Astrocyte (in vitro differentiated cells and primary cell): ENCODE measurements around the gene CEND1. TPM values are rescaled to one million over a fixed set of nuclear protein-coding genes. Genes with fewer than 3 reads are reported as not detected.

Experiments used
- DNase-seq: peaks from one replicate; pipeline ENCODE4 v3.0.0-alpha.2; 2010; ENCODE audit warnings: low read depth
- FAIRE-seq: peaks from 2 replicates; lab custom pipeline; 2011; peaks lifted over from hg19 to GRCh38; lab: Jason Lieb, UNC
- H2AFZ ChIP-seq: 2 replicates; pipeline ENCODE4 v1.6.0; 2012; ENCODE audit warnings: low read depth, low read length, inconsistent platforms
- H3K27ac ChIP-seq: 2 replicates; pipeline ENCODE4 v1.5.1; 2011; ENCODE audit warnings: low read depth, low read length, inconsistent platforms
- H3K27me3 ChIP-seq: 2 replicates; pipeline ENCODE4 v1.6.0; 2011; ENCODE audit warnings: low read length, inconsistent platforms; ENCODE audit not compliant: insufficient read depth
- H3K36me3 ChIP-seq: 2 replicates; pipeline ENCODE4 v1.5.1; 2011; ENCODE audit warnings: low read length, inconsistent platforms; ENCODE audit not compliant: insufficient read depth
- H3K4me1 ChIP-seq: 2 replicates; pipeline ENCODE4 v1.5.1; 2011; ENCODE audit warnings: low read length, inconsistent platforms; ENCODE audit not compliant: insufficient read depth
- H3K4me2 ChIP-seq: 2 replicates; pipeline ENCODE4 v1.6.0; 2012; ENCODE audit warnings: low read length, inconsistent platforms
- H3K4me3 ChIP-seq: 2 replicates; pipeline ENCODE4 v1.5.1; 2011; ENCODE audit warnings: low read depth, mild to moderate bottlenecking, low read length, inconsistent platforms; ENCODE audit not compliant: insufficient read depth
- H3K79me2 ChIP-seq: 2 replicates; pipeline ENCODE4 v1.6.0; 2012; ENCODE audit warnings: mild to moderate bottlenecking, low read length, inconsistent platforms; ENCODE audit not compliant: insufficient read depth
- H3K9ac ChIP-seq: 2 replicates; pipeline ENCODE4 v1.6.0; 2012; ENCODE audit warnings: mild to moderate bottlenecking, low read length, inconsistent platforms
- H3K9me3 ChIP-seq: 2 replicates; pipeline ENCODE4 v1.5.1; 2012; ENCODE audit warnings: low read depth, mild to moderate bottlenecking, low read length, inconsistent platforms; ENCODE audit not compliant: insufficient read depth
- H4K20me1 ChIP-seq: 2 replicates; pipeline ENCODE4 v1.6.0; 2012; ENCODE audit warnings: low read length, inconsistent platforms; ENCODE audit not compliant: insufficient read depth
- H3K27ac Mint-ChIP-seq: one replicate; pipeline ENCODE4 v1.8.0; 2021; ENCODE audit warnings: mild to moderate bottlenecking, mixed read lengths; ENCODE audit not compliant: unreplicated experiment
- H3K27me3 Mint-ChIP-seq: one replicate; pipeline ENCODE4 v1.8.0; 2021; ENCODE audit warnings: low read depth, mixed read lengths; ENCODE audit not compliant: unreplicated experiment
- H3K36me3 Mint-ChIP-seq: one replicate; pipeline ENCODE4 v1.8.0; 2021; ENCODE audit warnings: low read depth, mixed read lengths; ENCODE audit not compliant: unreplicated experiment
- H3K4me1 Mint-ChIP-seq: one replicate; pipeline ENCODE4 v1.8.0; 2021; ENCODE audit warnings: low read depth, mixed read lengths; ENCODE audit not compliant: unreplicated experiment
- H3K4me3 Mint-ChIP-seq: one replicate; pipeline ENCODE4 v1.8.0; 2021; ENCODE audit warnings: mild to moderate bottlenecking, moderate library complexity, mixed read lengths; ENCODE audit not compliant: unreplicated experiment
- H3K9me3 Mint-ChIP-seq: one replicate; pipeline ENCODE4 v1.8.0; 2021; ENCODE audit warnings: mild to moderate bottlenecking, mixed read lengths; ENCODE audit not compliant: unreplicated experiment
- EZH2 ChIP-seq: IDR thresholded peaks from 2 replicates; pipeline ENCODE4 v1.6.1; 2012; ENCODE audit warnings: mild to moderate bottlenecking, low read length, inconsistent platforms; ENCODE audit not compliant: insufficient read depth
- total RNA-seq: library from RNA; stranded (reverse); gene quantifications from 2 replicates; pipeline ENCODE4 v1.2.1, GENCODE V29; 2021
- TF ChIP-seq, protein P1 (sequence below): IDR thresholded peaks from 2 replicates; pipeline ENCODE4 v1.5.1; 2011; ENCODE audit warnings: low read depth, mild to moderate bottlenecking, inconsistent platforms, low read length, moderate library complexity; ENCODE audit not compliant: insufficient read depth

The CEND1 gene
- total RNA-seq, 1 donor from 2014 or later: 0.59 TPM

DNA sequence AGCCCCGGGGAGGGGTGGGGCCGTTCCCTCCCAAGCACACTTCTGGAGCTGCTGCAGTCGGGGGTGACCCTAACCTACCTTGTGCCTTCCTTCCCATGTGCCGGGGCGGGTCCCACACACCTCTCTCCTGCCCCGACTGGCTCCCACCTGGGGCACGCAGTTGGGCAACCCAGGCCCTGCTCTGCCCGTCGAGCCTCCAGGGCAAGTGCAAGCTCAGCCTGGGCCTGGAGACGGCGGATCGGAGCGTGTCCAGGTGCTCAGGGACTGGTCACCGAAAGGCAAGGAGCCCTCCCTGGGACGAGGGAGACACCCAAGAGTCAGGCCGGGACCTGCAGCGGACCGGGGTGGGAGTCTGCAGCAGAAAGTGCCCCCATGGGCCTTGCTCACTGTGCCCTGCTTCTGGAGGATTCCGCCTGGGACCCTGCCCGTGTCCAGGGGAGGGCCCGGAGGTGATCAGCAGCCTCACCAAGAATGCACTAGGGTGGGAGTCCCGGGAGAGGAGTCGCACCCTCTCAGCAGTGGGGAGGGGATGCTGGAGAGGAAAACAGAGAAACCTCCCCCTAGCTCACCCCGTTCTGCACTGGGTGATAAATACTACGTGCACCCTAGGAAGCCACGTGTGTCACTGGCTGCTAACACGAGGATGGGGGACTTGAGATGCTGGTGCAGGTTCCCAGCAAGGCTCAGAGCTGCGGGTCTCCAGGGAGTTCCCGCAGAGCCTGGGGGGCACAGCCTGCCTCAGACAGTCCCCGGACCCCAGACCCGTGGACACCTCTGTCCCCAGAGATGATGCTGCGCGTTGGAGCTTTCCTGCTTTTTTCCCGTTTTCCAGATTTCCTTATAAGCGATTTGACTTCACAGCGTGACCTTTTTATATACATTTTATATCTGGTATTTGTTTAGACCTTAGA lies 7.4 kb downstream of the CEND1 start:
- FAIRE-seq (no peak), DNase-seq (no peak)
- Histone ChIP-seq H3K4me1 (peaks cover 17% of the 10 kb centered on the region), H3K4me3 (no peak overlapping the region), H3K27me3 (no peaks in the 10 kb centered on the region), H3K9me3 (no peaks in the 10 kb centered on the region), H2AFZ (no peak overlapping the region), H3K36me3 (no peaks in the 10 kb centered on the region), H3K4me2 (peak overlapping the region; percentile 69), H3K79me2 (peaks cover 29% of the 10 kb centered on the region), H3K9ac (no peak overlapping the region), H3K27ac (no peak overlapping the region), H4K20me1 (peaks cover 40% of the 10 kb centered on the region)
- Mint-ChIP-seq H3K4me3 (no peak overlapping the region), H3K27me3 (no peaks in the 10 kb centered on the region), H3K27ac (no peak overlapping the region), H3K36me3 (peaks cover 4% of the 10 kb centered on the region), H3K9me3 (no peaks in the 10 kb centered on the region), H3K4me1 (peaks cover 9% of the 10 kb centered on the region)
- no peak for TF ChIP-seq EZH2
- TF ChIP-seq, protein P1, sequence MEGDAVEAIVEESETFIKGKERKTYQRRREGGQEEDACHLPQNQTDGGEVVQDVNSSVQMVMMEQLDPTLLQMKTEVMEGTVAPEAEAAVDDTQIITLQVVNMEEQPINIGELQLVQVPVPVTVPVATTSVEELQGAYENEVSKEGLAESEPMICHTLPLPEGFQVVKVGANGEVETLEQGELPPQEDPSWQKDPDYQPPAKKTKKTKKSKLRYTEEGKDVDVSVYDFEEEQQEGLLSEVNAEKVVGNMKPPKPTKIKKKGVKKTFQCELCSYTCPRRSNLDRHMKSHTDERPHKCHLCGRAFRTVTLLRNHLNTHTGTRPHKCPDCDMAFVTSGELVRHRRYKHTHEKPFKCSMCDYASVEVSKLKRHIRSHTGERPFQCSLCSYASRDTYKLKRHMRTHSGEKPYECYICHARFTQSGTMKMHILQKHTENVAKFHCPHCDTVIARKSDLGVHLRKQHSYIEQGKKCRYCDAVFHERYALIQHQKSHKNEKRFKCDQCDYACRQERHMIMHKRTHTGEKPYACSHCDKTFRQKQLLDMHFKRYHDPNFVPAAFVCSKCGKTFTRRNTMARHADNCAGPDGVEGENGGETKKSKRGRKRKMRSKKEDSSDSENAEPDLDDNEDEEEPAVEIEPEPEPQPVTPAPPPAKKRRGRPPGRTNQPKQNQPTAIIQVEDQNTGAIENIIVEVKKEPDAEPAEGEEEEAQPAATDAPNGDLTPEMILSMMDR: no peak

DNA sequence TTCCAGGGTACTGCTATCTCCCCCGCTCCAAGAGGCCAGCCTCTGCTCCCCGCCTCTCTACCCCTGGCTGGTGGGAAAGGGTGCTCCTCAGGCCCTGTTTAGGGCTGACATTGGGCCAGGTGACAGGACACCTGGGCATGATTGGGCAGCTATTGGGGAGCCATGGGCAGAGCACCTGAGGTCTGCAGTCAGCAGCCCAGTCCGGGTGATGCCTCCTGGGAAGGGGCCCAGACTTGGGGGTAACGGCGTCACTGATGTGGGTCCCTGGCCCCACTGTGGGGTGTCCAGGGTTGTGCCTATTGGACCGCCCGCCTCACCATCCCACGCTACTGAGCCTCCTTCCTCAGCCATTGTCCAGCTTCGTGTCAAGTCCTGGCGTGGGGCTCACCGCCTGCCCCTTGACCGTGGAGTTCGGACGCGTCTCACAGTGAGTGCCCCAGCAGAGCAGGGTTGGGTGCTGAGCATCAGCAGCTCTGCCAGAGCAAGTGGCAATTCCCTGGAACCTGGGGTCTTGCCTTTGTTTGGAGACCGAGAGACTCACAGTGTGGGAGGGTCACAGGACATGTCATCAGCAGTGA lies 9.8 kb downstream of the CEND1 start:
- H3K4me1 Mint-ChIP-seq: peaks cover 15% of the 10 kb centered on the region
- H3K4me2 ChIP-seq: no peak overlapping the region
- no peaks in the 10 kb centered on the region for H3K27me3 ChIP-seq
- H4K20me1 ChIP-seq: peaks cover 54% of the 10 kb centered on the region
- no peaks in the 10 kb centered on the region for H3K36me3 ChIP-seq
- peaks cover 52% of the 10 kb centered on the region for H3K79me2 ChIP-seq
- H3K4me3 Mint-ChIP-seq: no peak overlapping the region
- no peaks in the 10 kb centered on the region for H3K9me3 ChIP-seq
- H3K27ac ChIP-seq: no peak overlapping the region
- H3K36me3 Mint-ChIP-seq: peaks cover 4% of the 10 kb centered on the region
- TF ChIP-seq, protein P1: no peak
- FAIRE-seq: no peak
- no peak overlapping the region for H3K27ac Mint-ChIP-seq
- no peak overlapping the region for H3K9ac ChIP-seq
- DNase-seq: no peak
- no peak overlapping the region for H2AFZ ChIP-seq
- H3K27me3 Mint-ChIP-seq: no peaks in the 10 kb centered on the region
- H3K9me3 Mint-ChIP-seq: no peaks in the 10 kb centered on the region
- H3K4me3 ChIP-seq: no peak overlapping the region
- peaks cover 31% of the 10 kb centered on the region for H3K4me1 ChIP-seq
